ENCODE data around the gene CDCA4.

Gene CDCA4

DNA sequence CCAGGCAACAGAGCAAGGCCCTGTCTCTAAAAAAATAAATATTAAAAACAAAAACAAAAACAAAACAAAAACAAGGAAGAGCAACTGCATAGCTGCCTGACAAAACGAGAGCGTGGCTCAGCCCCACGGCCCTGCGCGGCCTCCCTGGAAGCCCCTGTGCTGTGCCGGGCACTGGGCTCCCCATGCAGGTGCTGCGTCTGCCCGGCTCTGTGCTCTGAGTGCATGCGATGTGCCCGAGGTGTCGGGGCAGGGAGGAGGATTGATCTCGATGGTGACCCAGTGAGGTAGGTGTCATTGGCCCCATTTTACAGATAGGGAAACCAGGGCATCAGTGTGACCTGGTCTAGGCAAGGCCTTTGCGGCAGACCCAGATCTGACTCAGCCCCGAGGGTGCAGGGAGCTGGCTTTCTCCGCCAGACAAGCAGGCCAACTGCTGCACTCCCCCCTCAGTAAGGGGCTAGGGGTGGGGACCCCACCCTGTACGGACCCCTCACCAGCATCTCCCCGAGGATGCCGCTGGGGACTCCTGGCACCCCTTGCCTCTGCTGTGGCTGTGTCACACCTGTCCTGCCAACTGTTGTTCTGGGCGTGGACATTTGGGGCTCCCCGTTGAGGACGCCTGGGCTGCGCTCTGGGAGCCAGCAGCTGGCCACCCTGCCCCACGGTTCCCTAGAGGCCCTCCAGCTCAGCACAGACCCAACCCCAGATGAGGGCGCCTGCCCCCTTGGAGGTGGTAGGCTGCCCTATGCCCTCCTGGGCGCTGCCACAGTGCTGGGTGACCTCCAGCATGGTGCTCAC is 29.1 kb upstream of the CDCA4 start:
- Histone ChIP-seq H2AK5ac (ENCODE audit: low read length) (no peak overlapping the region), H3K27ac (ENCODE audit: low read depth, low read length) (no peak overlapping the region), H4K8ac (ENCODE audit: low read depth, low read length) (no peak overlapping the region), H3K27me3 (ENCODE audit: insufficient read depth, low read length, poor library complexity) (no peaks in the 10 kb centered on the region), H3K23ac (ENCODE audit: low read length) (no peak overlapping the region), H3K79me2 (ENCODE audit: control insufficient read depth, insufficient read depth, low read length) (no peaks in the 10 kb centered on the region), H4K5ac (ENCODE audit: low read length) (no peak overlapping the region), H2BK120ac (ENCODE audit: low read depth, low read length) (no peak overlapping the region), H3K18ac (ENCODE audit: low read length) (no peak overlapping the region), H3K4me3 (ENCODE audit: low read length) (no peak overlapping the region), H2BK5ac (ENCODE audit: low read length) (no peak overlapping the region), H2BK15ac (replicated peaks; ENCODE audit: low read depth) (no peak overlapping the region), H3K9ac (ENCODE audit: low read length) (no peak overlapping the region), H3K56ac (ENCODE audit: low read length) (no peak overlapping the region), H3K4me2 (ENCODE audit: low read length) (no peak overlapping the region), H3K79me1 (ENCODE audit: low read length) (no peaks in the 10 kb centered on the region), H3K4ac (ENCODE audit: low read depth, low read length) (no peak overlapping the region), H3K36me3 (ENCODE audit: control insufficient read depth, insufficient read depth, low read length) (no peaks in the 10 kb centered on the region), H3K4me1 (ENCODE audit: control insufficient read depth, low read depth, low read length) (no peaks in the 10 kb centered on the region)
- DNase-seq: no peak
- WGBS (ENCODE audit: extremely low coverage, insufficient coverage, low lambda C conversion rate): no CpG with 5 or more reads among the region's 25 CpGs

DNA sequence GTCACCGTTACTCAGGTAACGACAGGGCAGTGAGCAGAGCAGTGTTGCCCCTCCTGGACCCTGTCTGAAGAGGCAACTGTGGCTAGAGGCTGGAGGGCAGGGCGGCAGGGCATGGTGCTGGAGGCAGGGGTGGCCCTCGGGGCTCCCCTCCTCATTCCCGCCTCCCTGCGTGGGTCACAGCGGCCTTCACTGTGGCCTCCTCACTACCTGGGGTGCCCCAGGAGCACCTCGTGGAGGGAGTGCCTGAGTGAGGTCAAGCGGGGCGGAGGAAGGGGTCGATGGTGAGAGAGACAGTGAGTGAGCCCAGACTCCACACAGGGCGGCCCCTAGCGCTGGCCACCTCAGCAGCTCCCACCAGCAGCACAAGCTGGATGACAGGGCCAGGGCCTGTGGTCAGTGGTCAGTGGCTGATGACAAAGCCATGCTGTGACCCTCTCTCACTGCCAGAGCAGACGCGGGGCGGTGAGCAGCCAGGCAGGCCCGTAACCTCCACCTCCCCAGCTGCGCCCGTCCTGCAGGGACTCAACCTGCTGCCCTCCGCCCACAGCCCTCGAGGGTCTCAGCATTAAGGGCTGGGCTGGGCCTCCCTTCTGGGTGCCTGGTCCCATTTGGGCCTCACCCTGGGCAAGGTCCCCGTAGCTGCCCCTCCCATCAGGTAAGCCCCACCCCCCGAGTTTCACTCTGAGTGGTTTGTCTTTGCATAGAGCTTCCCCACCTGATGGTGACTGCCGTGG is 26.6 kb upstream of the CDCA4 start:
- Histone ChIP-seq H3K79me1 (ENCODE audit: low read length) (no peaks in the 10 kb centered on the region), H2AK5ac (ENCODE audit: low read length) (no peak overlapping the region), H3K18ac (ENCODE audit: low read length) (no peak overlapping the region), H3K23ac (ENCODE audit: low read length) (no peak overlapping the region), H3K36me3 (ENCODE audit: control insufficient read depth, insufficient read depth, low read length) (no peaks in the 10 kb centered on the region), H3K4ac (ENCODE audit: low read depth, low read length) (no peak overlapping the region), H3K79me2 (ENCODE audit: control insufficient read depth, insufficient read depth, low read length) (no peaks in the 10 kb centered on the region), H3K27ac (ENCODE audit: low read depth, low read length) (no peak overlapping the region), H2BK5ac (ENCODE audit: low read length) (no peak overlapping the region), H3K27me3 (ENCODE audit: insufficient read depth, low read length, poor library complexity) (no peaks in the 10 kb centered on the region), H4K8ac (ENCODE audit: low read depth, low read length) (no peak overlapping the region), H3K9ac (ENCODE audit: low read length) (no peak overlapping the region), H2BK15ac (replicated peaks; ENCODE audit: low read depth) (no peak overlapping the region), H4K5ac (ENCODE audit: low read length) (no peak overlapping the region), H3K4me3 (ENCODE audit: low read length) (no peak overlapping the region), H3K4me2 (ENCODE audit: low read length) (no peak overlapping the region), H3K56ac (ENCODE audit: low read length) (no peak overlapping the region), H2BK120ac (ENCODE audit: low read depth, low read length) (no peak overlapping the region), H3K4me1 (ENCODE audit: control insufficient read depth, low read depth, low read length) (no peaks in the 10 kb centered on the region)
- no peak for DNase-seq
- WGBS (ENCODE audit: extremely low coverage, insufficient coverage, low lambda C conversion rate): no CpG with 5 or more reads among the region's 24 CpGs

DNA sequence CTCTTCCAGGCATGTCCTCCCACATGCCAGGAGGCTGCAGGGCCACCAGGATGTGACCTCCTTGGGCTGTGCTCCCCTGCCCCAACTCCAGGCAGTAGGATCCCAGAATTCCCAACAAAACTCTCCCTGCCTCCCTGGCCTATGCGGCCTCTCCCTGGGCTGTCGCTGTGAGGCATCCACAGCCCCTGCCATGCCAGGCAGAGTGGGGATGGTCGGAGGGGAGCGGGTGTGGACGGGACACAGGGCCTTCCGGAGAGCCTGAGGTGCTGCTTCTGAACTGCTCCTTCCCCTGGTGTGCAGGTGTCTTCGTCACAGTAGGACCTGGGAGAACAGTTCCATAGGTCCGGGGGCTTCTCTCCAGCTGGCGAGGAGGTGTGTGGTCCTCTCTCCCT is 26.0 kb upstream of the CDCA4 start:
- no peak overlapping the region for H3K56ac ChIP-seq (ENCODE audit: low read length)
- no peak overlapping the region for H2BK5ac ChIP-seq (ENCODE audit: low read length)
- no peaks in the 10 kb centered on the region for H3K79me2 ChIP-seq (ENCODE audit: control insufficient read depth, insufficient read depth, low read length)
- H3K4me2 ChIP-seq (ENCODE audit: low read length): no peak overlapping the region
- H3K27me3 ChIP-seq (ENCODE audit: insufficient read depth, low read length, poor library complexity): no peaks in the 10 kb centered on the region
- H4K8ac ChIP-seq (ENCODE audit: low read depth, low read length): no peak overlapping the region
- H3K79me1 ChIP-seq (ENCODE audit: low read length): no peaks in the 10 kb centered on the region
- no CpG with 5 or more reads among the region's 9 CpGs for WGBS (ENCODE audit: extremely low coverage, insufficient coverage, low lambda C conversion rate)
- H2AK5ac ChIP-seq (ENCODE audit: low read length): no peak overlapping the region
- no peaks in the 10 kb centered on the region for H3K36me3 ChIP-seq (ENCODE audit: control insufficient read depth, insufficient read depth, low read length)
- no peak overlapping the region for H4K5ac ChIP-seq (ENCODE audit: low read length)
- no peak overlapping the region for H2BK120ac ChIP-seq (ENCODE audit: low read depth, low read length)
- no peak overlapping the region for H3K9ac ChIP-seq (ENCODE audit: low read length)
- no peak overlapping the region for H3K27ac ChIP-seq (ENCODE audit: low read depth, low read length)
- no peaks in the 10 kb centered on the region for H3K4me1 ChIP-seq (ENCODE audit: control insufficient read depth, low read depth, low read length)
- H3K4me3 ChIP-seq (ENCODE audit: low read length): no peak overlapping the region
- no peak for DNase-seq
- no peak overlapping the region for H3K18ac ChIP-seq (ENCODE audit: low read length)
- no peak overlapping the region for H3K23ac ChIP-seq (ENCODE audit: low read length)
- no peak overlapping the region for H3K4ac ChIP-seq (ENCODE audit: low read depth, low read length)
- H2BK15ac ChIP-seq (replicated peaks; ENCODE audit: low read depth): no peak overlapping the region

DNA sequence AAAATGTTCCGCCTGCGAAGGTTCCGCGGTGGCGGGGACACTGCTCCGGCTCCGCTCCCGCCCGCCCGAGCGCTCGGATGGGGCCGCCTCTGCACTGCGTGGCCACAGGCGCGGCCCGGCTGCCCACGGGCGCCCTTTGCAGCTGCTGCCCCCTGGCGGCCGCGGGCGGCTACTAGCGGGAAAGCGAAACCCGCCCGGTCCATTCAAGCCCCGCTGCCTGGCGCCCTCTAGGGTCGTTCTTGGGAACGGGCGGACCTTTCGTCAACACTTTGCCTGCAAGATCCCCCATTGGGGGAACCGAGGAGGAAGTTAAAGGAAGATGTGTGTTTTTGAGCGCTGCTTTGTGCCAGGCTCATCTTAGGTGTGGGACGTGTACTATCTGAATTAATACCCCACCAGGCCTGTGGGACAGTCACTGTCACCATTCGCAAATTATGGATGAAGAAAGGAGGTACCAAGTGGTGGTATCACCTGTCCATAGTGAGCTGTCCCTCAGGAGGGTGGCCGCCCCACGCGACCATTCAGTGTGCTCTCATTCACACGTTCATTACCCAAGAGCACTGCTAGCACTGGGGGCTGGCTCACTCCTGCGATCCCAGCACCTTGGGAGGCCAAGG is 24.9 kb upstream of the CDCA4 start:
- no peak overlapping the region for H2BK5ac ChIP-seq (ENCODE audit: low read length)
- no peak overlapping the region for H3K27ac ChIP-seq (ENCODE audit: low read depth, low read length)
- H4K5ac ChIP-seq (ENCODE audit: low read length): no peak overlapping the region
- H3K4me3 ChIP-seq (ENCODE audit: low read length): no peak overlapping the region
- H3K4me2 ChIP-seq (ENCODE audit: low read length): no peak overlapping the region
- no peak overlapping the region for H3K9ac ChIP-seq (ENCODE audit: low read length)
- no peak overlapping the region for H4K8ac ChIP-seq (ENCODE audit: low read depth, low read length)
- H3K4ac ChIP-seq (ENCODE audit: low read depth, low read length): no peak overlapping the region
- no peak overlapping the region for H2AK5ac ChIP-seq (ENCODE audit: low read length)
- no peaks in the 10 kb centered on the region for H3K36me3 ChIP-seq (ENCODE audit: control insufficient read depth, insufficient read depth, low read length)
- no peak overlapping the region for H3K23ac ChIP-seq (ENCODE audit: low read length)
- H3K27me3 ChIP-seq (ENCODE audit: insufficient read depth, low read length, poor library complexity): no peaks in the 10 kb centered on the region
- no peak overlapping the region for H3K18ac ChIP-seq (ENCODE audit: low read length)
- H3K56ac ChIP-seq (ENCODE audit: low read length): no peak overlapping the region
- H3K79me2 ChIP-seq (ENCODE audit: control insufficient read depth, insufficient read depth, low read length): no peaks in the 10 kb centered on the region
- H2BK15ac ChIP-seq (replicated peaks; ENCODE audit: low read depth): no peak overlapping the region
- H3K79me1 ChIP-seq (ENCODE audit: low read length): no peaks in the 10 kb centered on the region
- H3K4me1 ChIP-seq (ENCODE audit: control insufficient read depth, low read depth, low read length): no peaks in the 10 kb centered on the region
- no CpG with 5 or more reads among the region's 42 CpGs for WGBS (ENCODE audit: extremely low coverage, insufficient coverage, low lambda C conversion rate)
- peak; percentile 81 for DNase-seq
- H2BK120ac ChIP-seq (ENCODE audit: low read depth, low read length): no peak overlapping the region

DNA sequence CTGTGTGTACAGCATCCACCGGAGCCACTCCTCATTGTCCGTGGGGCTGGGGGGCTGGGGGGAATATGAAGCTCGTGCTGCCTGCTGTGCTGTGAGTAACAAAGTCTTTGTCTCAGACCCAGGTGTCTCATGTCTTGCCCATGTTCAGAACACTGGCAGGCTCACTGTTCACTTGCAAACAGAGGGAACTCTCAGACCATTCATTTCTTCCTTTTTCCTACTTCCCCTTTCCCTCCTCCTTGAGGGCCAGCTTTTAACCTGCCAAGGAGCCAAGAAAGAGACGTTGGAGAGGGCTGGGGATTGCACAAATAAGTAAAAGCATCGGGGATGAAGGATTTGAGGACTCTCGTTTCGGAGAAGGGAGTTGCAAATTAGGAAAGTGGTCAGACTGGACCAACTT is 22.8 kb upstream of the CDCA4 start:
- H2AK5ac ChIP-seq (ENCODE audit: low read length): no peak overlapping the region

More for the DNA sequence above, 22.8 kb upstream of the CDCA4 start:
- no peak overlapping the region for H2BK120ac ChIP-seq (ENCODE audit: low read depth, low read length)
- no peak overlapping the region for H3K4me2 ChIP-seq (ENCODE audit: low read length)
- H3K4me1 ChIP-seq (ENCODE audit: control insufficient read depth, low read depth, low read length): no peaks in the 10 kb centered on the region
- H3K27me3 ChIP-seq (ENCODE audit: insufficient read depth, low read length, poor library complexity): no peaks in the 10 kb centered on the region
- no peak overlapping the region for H3K4ac ChIP-seq (ENCODE audit: low read depth, low read length)
- no peak for DNase-seq
- no peak overlapping the region for H3K4me3 ChIP-seq (ENCODE audit: low read length)
- no peak overlapping the region for H3K56ac ChIP-seq (ENCODE audit: low read length)
- H3K23ac ChIP-seq (ENCODE audit: low read length): no peak overlapping the region
- H3K9ac ChIP-seq (ENCODE audit: low read length): no peak overlapping the region
- H4K5ac ChIP-seq (ENCODE audit: low read length): no peak overlapping the region
- no peak overlapping the region for H4K8ac ChIP-seq (ENCODE audit: low read depth, low read length)
- no peak overlapping the region for H2BK15ac ChIP-seq (replicated peaks; ENCODE audit: low read depth)
- H3K79me2 ChIP-seq (ENCODE audit: control insufficient read depth, insufficient read depth, low read length): no peaks in the 10 kb centered on the region
- no peak overlapping the region for H3K27ac ChIP-seq (ENCODE audit: low read depth, low read length)
- no peaks in the 10 kb centered on the region for H3K36me3 ChIP-seq (ENCODE audit: control insufficient read depth, insufficient read depth, low read length)
- WGBS (ENCODE audit: extremely low coverage, insufficient coverage, low lambda C conversion rate): no CpG with 5 or more reads among the region's 7 CpGs
- H2BK5ac ChIP-seq (ENCODE audit: low read length): no peak overlapping the region
- H3K79me1 ChIP-seq (ENCODE audit: low read length): no peaks in the 10 kb centered on the region
- no peak overlapping the region for H3K18ac ChIP-seq (ENCODE audit: low read length)
